Muscle of leg (tissue), 11 donors: ENCODE results near the gene CDHR4. TPM values are rescaled to one million over a fixed set of nuclear protein-coding genes. Genes with fewer than 3 reads are reported as not detected.
A peak's percentile ranks its signal among the peaks of the same experiment; 100 is the strongest.

Experiments
- DNase-seq: peaks from one replicate; pipeline ENCODE4 v3.0.0; 2013
- H3K27ac ChIP-seq: one replicate; pipeline ENCODE4 v1.5.1; 2013; ENCODE audit warnings: mild to moderate bottlenecking, low read length, control low read depth
- H3K27me3 ChIP-seq: one replicate; pipeline ENCODE4 v1.6.1; 2013; ENCODE audit warnings: low read length; ENCODE audit not compliant: control insufficient read depth, insufficient read depth
- H3K36me3 ChIP-seq: one replicate; pipeline ENCODE4 v1.6.1; 2013; ENCODE audit warnings: low read length; ENCODE audit not compliant: control insufficient read depth, insufficient read depth
- H3K4me1 ChIP-seq: one replicate; pipeline ENCODE4 v1.6.1; 2013; ENCODE audit warnings: low read length; ENCODE audit not compliant: control insufficient read depth, insufficient read depth
- H3K4me3 ChIP-seq: one replicate; pipeline ENCODE4 v1.5.1; 2013; ENCODE audit warnings: low read length, control low read depth
- H3K9me3 ChIP-seq: replicated peaks from 2 replicates; pipeline ENCODE4 v1.6.1; 2013; ENCODE audit warnings: low read depth, low read length; ENCODE audit not compliant: control insufficient read depth
- WGBS: methylation state at CpG from one replicate; pipeline ENCODE4 v1.1.5; 2013; ENCODE audit warnings: missing lambda C conversion rate; ENCODE audit not compliant: insufficient coverage; 5-methylcytosine and 5-hydroxymethylcytosine counted together
- polyA plus RNA-seq, 8 donors: library from polyadenylated mRNA; unstranded; fragments of 120-200 nt; gene quantifications; one replicate each; pipeline versions ENCODE4 v1.2.1 to v1.2.3, GENCODE V29; 2013; ENCODE audit warnings: inconsistent platforms in 1 of 8, low replicate concordance in 1 of 8; ENCODE audit not compliant: insufficient read length in 8 of 8, insufficient read depth in 1 of 8
- total RNA-seq: library from RNA; stranded (reverse); fragments of 120-200 nt; gene quantifications from one replicate; pipeline ENCODE4 v1.2.4, GENCODE V29; 2013

Gene CDHR4
- total and polyA plus RNA-seq, 9 donors: 0.06 to 0.52 (median 0.15) TPM; not detected in 3

DNA sequence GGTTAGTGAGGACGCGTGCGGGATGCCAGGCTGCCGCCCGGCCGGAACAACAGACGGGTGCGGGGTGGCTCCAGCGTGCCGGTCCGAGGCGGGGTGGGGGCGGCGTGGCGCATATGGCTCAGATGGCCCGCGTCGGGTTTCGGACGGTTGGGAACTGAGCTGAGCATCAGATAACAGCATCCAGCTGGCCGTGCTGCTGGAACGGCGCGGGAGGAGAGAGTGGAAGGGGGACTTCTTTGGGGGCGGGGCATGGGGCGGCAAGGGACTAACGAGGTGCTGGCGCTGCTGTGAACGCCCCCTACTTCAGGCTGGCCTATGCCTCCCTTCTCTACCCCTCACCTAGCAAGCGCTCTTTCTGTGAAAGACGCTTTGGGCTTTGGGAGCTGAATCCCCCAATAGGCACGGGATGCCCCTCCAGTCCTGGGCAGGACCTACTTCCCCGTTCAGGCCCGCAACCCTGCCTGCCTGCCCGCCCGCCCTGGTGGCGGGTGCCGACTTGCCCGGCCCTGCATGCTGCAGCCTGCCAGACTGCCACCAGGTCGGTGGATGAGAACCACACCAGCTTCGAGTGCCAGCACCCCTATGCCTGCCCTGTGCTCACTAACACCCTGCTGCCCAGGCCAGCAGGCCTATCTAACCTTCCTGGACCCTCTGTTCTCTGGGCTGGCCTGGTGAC lies 3.9 kb upstream of the CDHR4 start:
- peaks cover 7% of the 10 kb centered on the region for H3K27me3 ChIP-seq
- peak overlapping the region; percentile 96 for H3K4me3 ChIP-seq
- H3K36me3 ChIP-seq: peaks cover 13% of the 10 kb centered on the region
- WGBS: 1% methylated on average over 32 of the region's 41 CpGs
- peak; percentile 85 for DNase-seq
- peak overlapping the region; percentile 99 for H3K27ac ChIP-seq
- H3K9me3 ChIP-seq: no peaks in the 10 kb centered on the region
- H3K4me1 ChIP-seq: peaks cover 48% of the 10 kb centered on the region

DNA sequence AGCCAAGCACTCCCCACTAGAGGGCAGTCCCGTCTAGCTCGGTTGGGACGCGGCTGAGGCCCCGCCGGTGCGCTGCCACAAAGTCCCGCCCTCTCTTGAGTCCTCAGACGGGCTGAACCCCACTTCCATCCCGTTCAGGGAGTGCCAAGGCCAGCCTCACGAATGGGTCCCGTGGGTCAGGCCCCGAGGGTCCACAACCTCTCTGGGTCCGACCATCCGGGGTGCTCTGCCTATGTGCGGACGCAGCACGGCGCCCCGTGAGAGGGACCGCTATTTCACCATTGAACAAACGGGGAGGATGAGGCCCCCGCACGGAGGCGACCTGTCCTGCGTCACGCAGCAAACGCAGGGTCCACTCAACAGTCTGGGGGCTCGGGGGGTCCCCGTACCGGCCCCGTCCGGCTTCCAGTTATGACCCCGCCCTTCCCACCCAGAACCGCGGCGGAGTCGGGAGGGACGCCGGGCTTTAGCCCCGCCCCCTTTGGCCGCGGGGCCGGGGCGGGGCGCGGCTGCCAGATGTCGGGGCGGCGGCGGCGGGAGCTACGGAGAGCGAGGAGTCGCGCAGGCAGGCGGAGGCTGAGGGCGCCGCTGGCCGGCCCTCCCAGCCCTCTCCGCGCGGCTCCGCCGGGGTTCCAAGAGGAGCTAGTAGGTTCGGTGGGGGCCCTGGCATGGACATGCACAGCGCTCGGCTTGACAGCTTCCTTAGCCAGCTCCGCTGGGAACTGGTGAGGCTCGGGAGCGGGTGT lies 3.2 kb upstream of the CDHR4 start, which contains the start of gene INKA1:
TSS of gene INKA1 (plus strand) at position 543 of the 746 bp plus-strand sequence. CDS start at position 675, 132 bp downstream.
- Histone ChIP-seq H3K36me3 (peaks cover 11% of the 10 kb centered on the region), H3K9me3 (no peaks in the 10 kb centered on the region), H3K4me1 (peaks cover 44% of the 10 kb centered on the region), H3K27ac (peak within 1 kb of the TSS; percentile 99), H3K4me3 (peak within 1 kb of the TSS; percentile 96), H3K27me3 (peaks cover 7% of the 10 kb centered on the region)
- under 1% methylated on average over 71 of the region's 71 CpGs for WGBS
- DNase-seq: peak; percentile 95

DNA sequence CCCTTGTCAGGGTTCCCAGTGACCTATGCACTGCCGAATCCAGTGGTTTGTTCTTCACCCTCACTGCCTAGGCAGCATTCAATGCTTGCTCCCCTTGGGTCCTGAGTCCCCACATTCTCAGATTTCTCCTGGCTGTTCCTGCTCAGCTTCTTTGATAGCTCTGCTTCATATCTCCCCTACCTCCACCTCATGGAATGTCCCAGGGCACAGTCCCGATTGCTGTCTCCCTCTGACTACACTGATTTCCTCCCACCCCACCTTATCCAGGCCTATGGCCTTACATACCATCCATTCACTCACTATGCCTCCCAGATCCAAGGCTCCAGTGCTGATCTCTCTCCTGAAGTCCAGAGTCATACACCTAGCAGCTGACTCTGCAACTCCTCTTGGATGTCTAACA lies 1.5 kb upstream of the CDHR4 start:
- peaks cover 28% of the 10 kb centered on the region for H3K4me1 ChIP-seq
- no peak overlapping the region for H3K4me3 ChIP-seq
- no peak for DNase-seq
- no peaks in the 10 kb centered on the region for H3K9me3 ChIP-seq
- no peak overlapping the region for H3K27ac ChIP-seq
- peaks cover 7% of the 10 kb centered on the region for H3K27me3 ChIP-seq
- WGBS: 74% methylated on average over 2 of the region's 2 CpGs
- H3K36me3 ChIP-seq: peaks cover 11% of the 10 kb centered on the region

DNA sequence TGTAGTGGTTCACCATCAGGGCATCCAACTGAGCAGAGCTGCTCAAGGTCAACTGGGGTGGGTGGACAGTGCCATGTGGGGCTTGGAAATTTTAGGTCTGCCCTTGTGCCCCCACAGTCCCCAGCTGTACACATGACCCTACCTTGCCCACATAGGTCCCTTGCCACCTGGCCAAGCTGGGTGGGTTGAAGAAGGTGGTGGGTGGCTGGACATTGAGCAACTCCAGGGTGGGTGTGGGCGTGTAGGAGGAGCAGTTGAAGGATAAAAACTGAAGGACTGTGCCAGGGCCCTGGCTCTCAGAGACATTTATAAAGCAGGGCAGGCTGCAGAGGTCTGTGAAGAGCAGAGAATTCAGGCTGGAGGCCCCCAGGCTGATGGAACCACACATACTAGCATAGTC lies 568 bp downstream of the CDHR4 start:
- Histone ChIP-seq H3K27me3 (peaks cover 7% of the 10 kb centered on the region), H3K27ac (no peak overlapping the region), H3K9me3 (no peaks in the 10 kb centered on the region), H3K36me3 (no peaks in the 10 kb centered on the region), H3K4me1 (peaks cover 8% of the 10 kb centered on the region), H3K4me3 (no peak overlapping the region)
- 63% methylated on average over 1 of the region's 1 CpG for WGBS
- DNase-seq: no peak

DNA sequence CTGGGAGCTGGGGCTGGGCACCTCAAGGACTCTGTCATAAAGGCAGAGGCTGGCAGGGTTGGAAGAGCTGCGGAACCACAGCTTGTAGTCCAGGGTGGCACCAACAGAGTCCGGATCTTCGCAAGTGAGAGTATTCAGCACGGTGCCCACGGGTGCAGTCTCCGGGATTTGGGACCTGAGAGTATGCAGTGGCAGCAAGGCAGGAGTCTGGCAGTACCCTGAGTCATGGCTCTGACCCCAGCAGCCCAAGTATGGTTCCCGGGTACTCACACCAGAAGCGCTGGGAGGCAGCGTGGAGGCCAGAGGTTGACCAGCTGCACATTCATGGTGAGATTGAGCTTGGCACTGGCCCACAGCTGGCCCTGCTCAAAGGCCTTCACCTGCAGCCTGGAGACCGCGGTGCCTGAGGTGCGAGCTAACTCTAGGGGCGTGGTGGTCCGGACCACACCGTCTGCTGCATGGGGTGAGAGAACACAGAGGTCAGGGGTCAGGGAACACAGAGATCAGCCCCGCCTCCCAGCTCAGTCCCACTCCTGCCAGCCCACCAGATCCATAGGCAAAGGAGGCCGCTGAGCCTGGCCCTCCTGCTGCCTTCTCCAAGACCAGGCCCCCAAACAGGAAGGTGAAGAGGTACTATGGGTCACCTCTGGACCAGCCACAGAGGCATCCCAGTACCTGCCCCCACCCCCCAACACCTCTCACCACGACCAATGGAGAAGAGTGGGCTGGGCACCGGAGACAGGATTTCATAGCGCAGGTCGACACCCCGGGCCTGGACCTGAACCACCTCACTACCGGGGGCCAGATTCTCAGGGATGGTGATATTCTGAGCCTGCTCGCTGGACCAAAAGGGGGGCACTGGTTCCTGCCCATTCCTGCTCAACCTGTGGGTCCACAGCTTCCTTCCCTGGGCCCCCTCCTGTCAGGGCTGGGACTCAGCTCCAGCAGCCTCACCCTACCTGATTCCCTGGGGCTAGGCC lies 4.5 kb downstream of the CDHR4 start:
- Histone ChIP-seq H3K27ac (no peak overlapping the region), H3K9me3 (no peaks in the 10 kb centered on the region), H3K4me3 (no peak overlapping the region), H3K27me3 (peaks cover 3% of the 10 kb centered on the region), H3K36me3 (no peaks in the 10 kb centered on the region), H3K4me1 (no peaks in the 10 kb centered on the region)
- no peak for DNase-seq
- WGBS: 73% methylated on average over 22 of the region's 24 CpGs

DNA sequence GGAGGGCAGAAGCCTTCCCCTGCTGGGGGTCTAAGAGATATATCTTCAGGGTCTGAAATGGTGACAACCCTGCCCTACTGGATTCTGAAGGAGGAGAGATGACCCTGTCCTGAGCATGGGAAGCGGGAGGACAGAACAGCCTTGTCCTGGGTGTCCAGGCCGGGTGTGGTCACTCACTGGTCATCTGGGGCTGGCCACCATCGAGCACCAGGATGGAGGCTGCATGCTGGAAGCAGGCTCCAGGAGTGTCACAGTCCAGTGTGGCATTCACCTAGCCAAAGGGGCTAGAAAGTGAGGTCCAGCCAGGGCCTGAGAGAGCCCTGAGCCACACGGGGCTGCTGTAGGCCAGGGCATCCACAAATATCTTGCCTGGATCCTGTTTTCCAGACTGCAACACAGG lies 5.2 kb downstream of the CDHR4 start:
- H3K4me1 ChIP-seq: no peaks in the 10 kb centered on the region
- H3K27ac ChIP-seq: no peak overlapping the region
- no peak overlapping the region for H3K4me3 ChIP-seq
- no peak for DNase-seq
- no peaks in the 10 kb centered on the region for H3K9me3 ChIP-seq
- 72% methylated on average over 4 of the region's 4 CpGs for WGBS
- H3K27me3 ChIP-seq: no peaks in the 10 kb centered on the region
- H3K36me3 ChIP-seq: no peaks in the 10 kb centered on the region

DNA sequence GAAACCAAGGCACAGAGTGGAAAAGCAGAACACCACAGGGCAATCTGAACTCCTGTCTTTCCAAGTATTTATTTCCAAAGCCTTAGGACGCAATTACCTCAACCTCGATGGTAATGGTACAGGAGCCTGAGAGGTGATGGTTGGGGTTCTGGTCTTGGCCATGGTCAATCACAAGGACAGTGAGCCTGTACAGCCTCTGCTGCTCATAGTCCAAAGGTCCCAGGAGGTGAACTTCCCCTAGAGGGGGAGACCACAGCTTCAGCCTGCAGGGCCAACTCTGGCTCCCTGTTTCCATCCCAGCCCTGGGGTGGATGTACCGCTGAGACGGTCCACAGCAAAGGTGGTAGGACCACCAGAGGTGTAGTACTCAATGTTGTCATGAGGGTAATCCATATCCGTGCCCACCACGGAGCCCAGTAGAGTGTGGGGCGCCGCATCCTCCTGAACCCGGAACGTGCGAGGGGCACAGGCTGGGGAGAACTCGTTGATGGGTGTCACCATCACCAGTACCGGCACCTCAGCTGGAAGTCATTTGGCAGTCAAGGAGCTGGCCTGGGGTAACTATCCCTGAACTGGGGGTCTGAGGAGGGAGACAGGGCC lies 6.1 kb downstream of the CDHR4 start:
- WGBS: 92% methylated on average over 11 of the region's 13 CpGs
- no peaks in the 10 kb centered on the region for H3K9me3 ChIP-seq
- DNase-seq: no peak
- no peaks in the 10 kb centered on the region for H3K27me3 ChIP-seq
- H3K36me3 ChIP-seq: no peaks in the 10 kb centered on the region
- no peak overlapping the region for H3K4me3 ChIP-seq
- no peaks in the 10 kb centered on the region for H3K4me1 ChIP-seq
- no peak overlapping the region for H3K27ac ChIP-seq

DNA sequence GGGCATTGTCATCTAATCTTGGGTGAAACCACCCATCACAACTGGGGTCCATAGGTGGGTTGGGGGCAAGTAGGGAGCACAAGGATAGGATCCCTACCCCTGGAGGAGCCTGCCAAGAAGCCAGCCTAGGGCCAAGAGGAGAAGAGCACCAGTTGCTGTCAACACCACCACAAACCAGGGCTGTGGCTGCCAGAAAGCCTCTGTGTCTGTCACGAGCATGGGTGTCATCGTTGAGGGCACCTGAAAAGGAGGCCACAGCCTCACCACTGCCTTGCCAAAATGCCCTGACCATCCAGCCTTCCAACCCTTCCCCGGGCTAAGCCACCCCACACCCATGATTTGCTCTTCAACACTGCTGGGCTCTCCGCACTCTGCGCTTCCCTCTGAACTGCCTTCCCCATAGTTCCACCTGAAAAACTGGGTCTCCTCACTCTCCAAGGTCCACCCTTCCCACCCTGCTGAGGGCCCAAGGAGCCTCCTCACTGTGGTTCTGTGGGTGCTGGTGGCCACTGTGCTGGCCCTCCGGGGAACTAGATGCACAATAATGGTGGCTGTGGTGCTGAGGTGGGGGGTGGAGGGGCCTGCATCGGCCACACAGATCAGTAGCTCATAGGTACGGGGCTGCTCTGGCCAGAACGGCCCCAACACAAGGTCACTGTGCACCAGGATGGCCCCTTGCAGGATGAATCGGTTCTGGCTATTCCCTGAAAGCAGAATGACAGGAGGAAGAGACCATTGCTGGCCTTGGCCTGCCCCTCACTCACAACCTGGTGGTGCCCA lies 7.1 kb downstream of the CDHR4 start:
- 92% methylated on average over 9 of the region's 10 CpGs for WGBS
- Histone ChIP-seq H3K9me3 (no peaks in the 10 kb centered on the region), H3K4me1 (no peaks in the 10 kb centered on the region), H3K4me3 (no peak overlapping the region), H3K27ac (no peak overlapping the region), H3K36me3 (no peaks in the 10 kb centered on the region), H3K27me3 (no peaks in the 10 kb centered on the region)
- no peak for DNase-seq

DNA sequence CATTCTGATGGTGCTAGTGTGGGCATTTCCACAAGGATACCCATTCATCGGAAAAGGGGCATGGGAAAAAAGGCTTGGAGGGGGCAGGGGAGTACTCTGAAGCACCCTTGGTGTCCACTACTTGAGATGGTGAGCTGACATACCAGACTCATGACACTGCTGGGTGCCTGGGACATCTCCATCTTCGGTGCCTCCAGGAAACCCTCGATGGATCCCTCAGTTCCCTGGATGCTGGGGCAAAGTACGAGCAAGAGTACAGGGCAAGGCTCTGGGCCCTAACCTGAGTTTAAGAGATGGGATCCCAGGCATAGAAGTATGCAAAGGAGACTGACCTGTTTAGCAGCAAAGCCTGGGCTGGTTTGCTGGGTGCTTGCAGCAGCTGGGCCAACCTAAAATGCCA lies 8.1 kb downstream of the CDHR4 start:
- no peaks in the 10 kb centered on the region for H3K36me3 ChIP-seq
- DNase-seq: no peak
- WGBS: 74% methylated on average over 3 of the region's 4 CpGs
- H3K27ac ChIP-seq: no peak overlapping the region
- H3K4me3 ChIP-seq: no peak overlapping the region
- peaks cover 7% of the 10 kb centered on the region for H3K4me1 ChIP-seq
- no peaks in the 10 kb centered on the region for H3K27me3 ChIP-seq
- no peaks in the 10 kb centered on the region for H3K9me3 ChIP-seq
